ENCODE data around the gene GRK2. TPM values are rescaled to one million over a fixed set of nuclear protein-coding genes. Genes with fewer than 3 reads are reported as not detected.

Gene GRK2
- total and polyA plus RNA-seq, 8 donors, result 55.2 to 118 (median 59.4) TPM

DNA sequence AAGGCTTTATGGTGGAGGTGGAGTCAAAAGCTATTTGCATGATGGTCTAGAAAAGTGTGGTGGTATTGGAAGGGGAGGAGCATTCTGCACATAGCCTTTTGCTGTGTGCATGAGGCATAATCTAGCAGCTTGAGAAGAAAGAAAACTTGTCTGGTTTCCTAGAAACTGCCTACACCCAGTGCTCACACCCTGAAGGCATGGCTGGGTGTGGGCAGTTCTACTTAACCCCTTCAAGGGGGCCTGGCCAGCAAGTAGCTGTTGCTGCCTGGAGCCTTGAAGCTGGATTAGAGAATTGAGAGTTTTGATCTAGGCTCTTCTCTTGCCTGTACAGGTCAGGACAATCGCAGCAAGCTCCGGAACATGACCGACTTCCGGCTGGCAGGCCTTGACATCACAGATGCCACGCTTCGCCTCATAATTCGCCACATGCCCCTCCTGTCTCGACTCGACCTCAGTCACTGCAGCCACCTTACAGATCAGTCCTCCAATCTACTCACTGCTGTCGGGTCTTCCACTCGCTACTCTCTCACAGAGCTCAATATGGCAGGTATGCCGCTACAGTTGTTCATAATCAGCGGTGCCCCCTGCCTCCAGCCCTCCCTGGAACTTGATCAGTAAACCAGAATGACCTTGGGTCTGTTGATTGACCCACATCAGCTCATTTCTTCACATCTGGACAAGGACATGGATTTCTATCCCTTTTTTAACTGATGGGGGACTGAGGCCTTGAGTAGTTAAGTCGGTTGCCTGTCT is 12.2 kb upstream of the GRK2 start:
- no peaks in the 10 kb centered on the region for H3K27me3 ChIP-seq
- no peak overlapping the region for H3K27ac ChIP-seq
- TF ChIP-seq, protein P1, sequence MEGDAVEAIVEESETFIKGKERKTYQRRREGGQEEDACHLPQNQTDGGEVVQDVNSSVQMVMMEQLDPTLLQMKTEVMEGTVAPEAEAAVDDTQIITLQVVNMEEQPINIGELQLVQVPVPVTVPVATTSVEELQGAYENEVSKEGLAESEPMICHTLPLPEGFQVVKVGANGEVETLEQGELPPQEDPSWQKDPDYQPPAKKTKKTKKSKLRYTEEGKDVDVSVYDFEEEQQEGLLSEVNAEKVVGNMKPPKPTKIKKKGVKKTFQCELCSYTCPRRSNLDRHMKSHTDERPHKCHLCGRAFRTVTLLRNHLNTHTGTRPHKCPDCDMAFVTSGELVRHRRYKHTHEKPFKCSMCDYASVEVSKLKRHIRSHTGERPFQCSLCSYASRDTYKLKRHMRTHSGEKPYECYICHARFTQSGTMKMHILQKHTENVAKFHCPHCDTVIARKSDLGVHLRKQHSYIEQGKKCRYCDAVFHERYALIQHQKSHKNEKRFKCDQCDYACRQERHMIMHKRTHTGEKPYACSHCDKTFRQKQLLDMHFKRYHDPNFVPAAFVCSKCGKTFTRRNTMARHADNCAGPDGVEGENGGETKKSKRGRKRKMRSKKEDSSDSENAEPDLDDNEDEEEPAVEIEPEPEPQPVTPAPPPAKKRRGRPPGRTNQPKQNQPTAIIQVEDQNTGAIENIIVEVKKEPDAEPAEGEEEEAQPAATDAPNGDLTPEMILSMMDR (IDR thresholded peaks at IDR 0.05), result no peak
- H3K4me3 ChIP-seq, result no peak overlapping the region
- ATAC-seq, result peak; percentile 35
- H3K36me3 ChIP-seq, result peaks cover 0 to 85% of the 10 kb centered on the region in 2 donors
- peaks cover 3 to 23% of the 10 kb centered on the region in 2 donors for H3K4me1 ChIP-seq
- intact Hi-C loops (cut with DNase I), result no loop called here
- no peak for DNase-seq
- H3K9me3 ChIP-seq, result no peaks in the 10 kb centered on the region

DNA sequence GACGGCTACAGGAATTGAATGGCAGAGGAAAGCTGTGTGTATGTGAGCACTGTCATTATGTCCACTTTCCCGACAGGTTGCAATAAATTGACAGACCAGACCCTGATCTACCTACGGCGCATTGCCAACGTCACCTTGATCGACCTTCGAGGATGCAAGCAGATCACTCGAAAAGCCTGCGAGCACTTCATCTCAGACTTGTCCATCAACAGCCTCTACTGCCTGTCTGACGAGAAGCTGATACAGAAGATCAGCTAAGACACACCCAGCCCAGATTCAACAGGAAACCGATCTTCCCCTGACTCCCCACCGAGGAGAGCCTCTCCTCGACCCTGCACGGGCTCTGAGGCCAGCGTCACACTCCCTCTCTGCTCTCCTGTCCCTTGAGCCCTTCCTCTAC is 11.5 kb upstream of the GRK2 start:
- Histone ChIP-seq H3K27ac (no peak overlapping the region), H3K4me1 (peaks cover 3 to 23% of the 10 kb centered on the region in 2 donors), H3K27me3 (no peaks in the 10 kb centered on the region), H3K4me3 (no peak overlapping the region), H3K36me3 (peaks cover 0 to 77% of the 10 kb centered on the region in 2 donors), H3K9me3 (no peaks in the 10 kb centered on the region)
- intact Hi-C loops (cut with DNase I), result no loop called here
- DNase-seq (no peak), ATAC-seq (no peak)
- TF ChIP-seq, protein P1 (IDR thresholded peaks at IDR 0.05), result no peak

DNA sequence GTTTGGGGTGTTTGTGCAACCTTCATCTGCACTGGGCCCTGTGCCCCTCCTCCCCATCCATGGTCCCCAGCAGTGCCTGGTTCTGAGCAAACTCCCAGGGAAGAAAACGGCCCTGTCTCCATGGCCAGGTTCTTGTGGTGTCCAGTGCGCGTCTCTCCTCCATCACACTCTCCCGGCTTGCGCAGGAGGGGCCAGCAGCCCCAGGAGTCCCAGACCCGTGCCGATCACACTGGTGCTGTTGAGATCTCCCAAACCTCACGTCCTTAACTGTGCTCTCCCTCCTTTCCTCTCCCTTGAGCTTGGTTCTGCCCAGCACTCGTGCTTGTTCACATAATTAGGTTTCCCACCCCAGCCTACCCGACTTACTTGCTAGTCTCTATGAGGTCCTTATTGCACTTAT is 10.9 kb upstream of the GRK2 start:
- DNase-seq, result no peak
- H3K27me3 ChIP-seq, result no peaks in the 10 kb centered on the region
- no peak overlapping the region for H3K4me3 ChIP-seq
- intact Hi-C loops (cut with DNase I), result no loop called here
- peaks cover 0 to 72% of the 10 kb centered on the region in 2 donors for H3K36me3 ChIP-seq
- TF ChIP-seq, protein P1 (IDR thresholded peaks at IDR 0.05), result no peak
- no peaks in the 10 kb centered on the region for H3K9me3 ChIP-seq
- peaks cover 3 to 23% of the 10 kb centered on the region in 2 donors for H3K4me1 ChIP-seq
- no peak overlapping the region for H3K27ac ChIP-seq
- no peak for ATAC-seq

DNA sequence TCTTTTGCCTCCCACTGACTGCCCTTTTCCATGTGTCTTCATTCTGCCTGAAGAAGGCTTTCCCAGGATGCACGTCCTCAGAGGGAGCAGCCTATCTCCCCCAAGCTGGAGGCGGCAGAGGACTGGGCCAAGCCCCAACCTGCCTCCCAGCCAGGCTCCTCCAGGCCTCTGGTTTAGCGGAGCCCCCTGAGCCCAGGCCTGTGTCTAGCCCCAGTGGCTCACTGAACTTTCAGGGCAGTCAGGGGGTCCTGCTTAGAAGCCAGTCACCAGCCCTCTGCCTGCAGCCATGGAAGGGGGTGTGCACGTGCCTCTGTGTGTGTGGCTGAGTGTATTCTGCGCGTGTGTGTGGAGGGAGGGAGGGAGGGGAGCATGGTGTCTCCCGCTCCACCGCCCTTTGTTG is 10.4 kb upstream of the GRK2 start:
- peaks cover 3 to 26% of the 10 kb centered on the region in 2 donors for H3K4me1 ChIP-seq
- H3K36me3 ChIP-seq, result peaks cover 0 to 67% of the 10 kb centered on the region in 2 donors
- ATAC-seq, result no peak
- H3K27me3 ChIP-seq, result no peaks in the 10 kb centered on the region
- no peak overlapping the region for H3K4me3 ChIP-seq
- H3K9me3 ChIP-seq, result no peaks in the 10 kb centered on the region
- DNase-seq, result no peak
- TF ChIP-seq, protein P1 (IDR thresholded peaks at IDR 0.05), result no peak
- intact Hi-C loops (cut with DNase I), result no loop called here
- no peak overlapping the region for H3K27ac ChIP-seq

DNA sequence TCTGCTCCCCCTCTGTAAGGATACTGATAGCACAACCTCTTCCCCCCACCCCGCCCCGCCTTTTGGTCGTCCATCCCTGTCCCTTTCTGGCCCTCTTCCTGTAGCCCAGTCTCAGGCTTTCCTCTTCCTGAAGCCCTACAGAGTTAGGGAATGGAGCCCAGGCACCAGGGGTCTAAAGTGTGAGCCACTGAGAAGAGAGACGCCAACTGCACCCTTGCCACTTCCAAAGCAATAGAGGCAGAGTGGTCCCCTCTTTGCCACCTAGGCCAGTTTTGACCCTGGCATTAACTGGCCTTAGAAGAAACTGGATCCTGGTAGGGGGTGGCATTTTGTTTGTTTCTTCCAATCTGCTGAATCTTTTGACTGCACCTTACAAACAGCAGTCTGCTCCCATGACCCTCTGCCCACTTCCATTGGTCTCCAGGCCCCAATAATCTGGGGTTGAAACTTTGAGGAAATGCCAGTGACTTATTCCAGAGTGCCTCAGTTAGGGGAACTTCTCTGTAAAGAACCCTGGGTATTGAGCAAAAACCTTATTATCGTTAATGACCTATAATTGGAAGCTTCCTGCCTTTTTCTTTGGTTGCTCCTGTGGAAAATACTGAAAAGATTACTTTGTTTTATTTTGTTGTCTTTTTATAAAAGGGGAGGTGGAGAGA is 9.7 kb upstream of the GRK2 start:
- ATAC-seq, result no peak
- intact Hi-C loops (cut with DNase I), result no loop called here
- H3K27ac ChIP-seq, result no peak overlapping the region
- TF ChIP-seq, protein P1 (IDR thresholded peaks at IDR 0.05), result no peak
- H3K4me3 ChIP-seq, result no peak overlapping the region
- peaks cover 0 to 59% of the 10 kb centered on the region in 2 donors for H3K36me3 ChIP-seq
- no peaks in the 10 kb centered on the region for H3K9me3 ChIP-seq
- peaks cover 3 to 33% of the 10 kb centered on the region in 2 donors for H3K4me1 ChIP-seq
- H3K27me3 ChIP-seq, result peaks cover 0 to 4% of the 10 kb centered on the region in 2 donors
- DNase-seq, result no peak

All from left lung (tissue), 10 donors.